H1 (cell line): Measurements from ENCODE around the gene LCLAT1. TPM values are rescaled to one million over a fixed set of nuclear protein-coding genes. Genes with fewer than 3 reads are reported as not detected.

Experiments
- CTCF ChIA-PET: fragments of 300-600 bp; sonication (Branson Sonifier 250); formaldehyde crosslinking; loops from one replicate; lab custom pipeline; 2021; ENCODE audit not compliant: partially characterized antibody; lab: Charles Lee
- POLR2A ChIA-PET: fragments of 300-600 bp; sonication (Branson Sonifier 250); formaldehyde crosslinking; loops from one replicate; lab custom pipeline; 2021; ENCODE audit warnings: inconsistent platforms; ENCODE audit not compliant: partially characterized antibody; lab: Charles Lee
- DNase-seq, 2 experiments: peaks; one replicate each; pipeline versions ENCODE4 v3.0.0 to v3.0.0-alpha.2; 2010 to 2022; ENCODE audit warnings: low spot score in 2 of 2, low read depth in 1 of 2, mixed read lengths in 1 of 2
- FAIRE-seq: peaks from 2 replicates; lab custom pipeline; 2011; peaks lifted over from hg19 to GRCh38; lab: Jason Lieb, UNC
- H2AFZ ChIP-seq: 2 replicates; pipeline ENCODE4 v1.8.1; 2012; ENCODE audit warnings: low read length, inconsistent platforms
- H2AK5ac ChIP-seq: 2 replicates; pipeline ENCODE4 v1.6.1; 2013; ENCODE audit warnings: low read depth, low read length
- H2BK120ac ChIP-seq: replicated peaks from 2 replicates; pipeline ENCODE3; 2013; ENCODE audit warnings: low read depth, low read length, inconsistent platforms
- H2BK12ac ChIP-seq: 2 replicates; pipeline ENCODE4 v1.6.1; 2013; ENCODE audit warnings: low read depth, low read length
- H2BK15ac ChIP-seq: 2 replicates; pipeline ENCODE4 v1.6.1; 2013; ENCODE audit warnings: low read length
- H2BK20ac ChIP-seq: 2 replicates; pipeline ENCODE4 v1.6.1; 2013; ENCODE audit warnings: low read length
- H2BK5ac ChIP-seq: 2 replicates; pipeline ENCODE4 v1.6.1; 2013; ENCODE audit warnings: low read depth, low read length
- H3K14ac ChIP-seq: 2 replicates; pipeline ENCODE4 v1.6.1; 2013; ENCODE audit warnings: inconsistent platforms; ENCODE audit not compliant: insufficient read length
- H3K18ac ChIP-seq: 2 replicates; pipeline ENCODE4 v1.6.1; 2013; ENCODE audit warnings: low read length; ENCODE audit errors: extremely low read depth
- H3K23ac ChIP-seq: 2 replicates; pipeline ENCODE4 v1.6.1; 2013; ENCODE audit warnings: inconsistent platforms; ENCODE audit not compliant: insufficient read length
- H3K23me2 ChIP-seq: 2 replicates; pipeline ENCODE4 v1.6.1; 2013; ENCODE audit warnings: low read depth, low read length
- H3K27ac ChIP-seq: 2 replicates; pipeline ENCODE4 v1.6.1; 2011; ENCODE audit warnings: low read depth, low read length, inconsistent platforms
- H3K27me3 ChIP-seq, 4 experiments: replicated peaks in 1 of 4; 1 replicate in 1 of 4; 2 replicates in 3 of 4; pipeline versions ENCODE4 v1.6.1 to v1.8.1; 2011 to 2013; ENCODE audit warnings: low read length in 3 of 4, mild to moderate bottlenecking in 3 of 4, inconsistent platforms in 2 of 4, mixed read lengths in 2 of 4, moderate library complexity in 1 of 4; ENCODE audit not compliant: control insufficient read depth in 3 of 4, insufficient read depth in 3 of 4; ENCODE audit errors: extremely low read depth in 1 of 4
- H3K36me3 ChIP-seq, 4 experiments: 2 replicates each; pipeline versions ENCODE4 v1.6.1 to v1.8.1; 2011 to 2013; ENCODE audit warnings: mild to moderate bottlenecking in 4 of 4, low read length in 3 of 4, moderate library complexity in 2 of 4, control low read depth in 1 of 4, inconsistent platforms in 1 of 4; ENCODE audit not compliant: insufficient read depth in 4 of 4, control insufficient read depth in 2 of 4
- H3K4ac ChIP-seq: replicated peaks from 2 replicates; pipeline ENCODE3; 2013; ENCODE audit warnings: low read length, low read depth, mixed read lengths, inconsistent platforms; ENCODE audit not compliant: insufficient read length
- H3K4me1 ChIP-seq, 4 experiments: replicated peaks in 1 of 4; 1 replicate in 1 of 4; 2 replicates in 3 of 4; pipeline versions ENCODE4 v1.6.1 to v1.8.1; 2011 to 2013; ENCODE audit warnings: low read length in 3 of 4, inconsistent platforms in 2 of 4, mixed read lengths in 1 of 4; ENCODE audit not compliant: insufficient read depth in 4 of 4, control insufficient read depth in 3 of 4
- H3K4me2 ChIP-seq, 2 experiments: 2 replicates each; pipeline versions ENCODE4 v1.6.1 to v1.8.1; 2011 to 2013; ENCODE audit warnings: low read depth in 2 of 2, low read length in 2 of 2, control low read depth in 1 of 2, inconsistent platforms in 1 of 2, mild to moderate bottlenecking in 1 of 2; ENCODE audit not compliant: insufficient read depth in 1 of 2
- H3K4me3 ChIP-seq, 4 experiments: fragments of 200-600, 300-600 bp in 1 of 4; sonication (generic), shearing (Covaris generic), sonication (Bioruptor Twin) in 1 of 4; 2 replicates each; pipeline versions ENCODE4 v1.5.1 to v1.8.1; 2011 to 2016; ENCODE audit warnings: low read length in 4 of 4, low read depth in 3 of 4, control low read depth in 2 of 4, inconsistent platforms in 2 of 4, mild to moderate bottlenecking in 2 of 4, mixed read lengths in 1 of 4, moderate library complexity in 1 of 4; ENCODE audit not compliant: insufficient read depth in 2 of 4; ENCODE audit errors: extremely low read depth in 1 of 4
- H3K56ac ChIP-seq: replicated peaks from 2 replicates; pipeline ENCODE3; 2013; ENCODE audit warnings: low read depth, mild to moderate bottlenecking, mixed read lengths, low read length, inconsistent platforms; ENCODE audit not compliant: insufficient read length
- H3K79me1 ChIP-seq: 2 replicates; pipeline ENCODE4 v1.6.1; 2013; ENCODE audit warnings: low read depth, low read length, control low read depth
- H3K79me2 ChIP-seq, 2 experiments: 2 replicates each; pipeline versions ENCODE4 v1.6.1 to v1.8.1; 2012 to 2013; ENCODE audit warnings: low read length in 2 of 2, mild to moderate bottlenecking in 2 of 2, inconsistent platforms in 1 of 2; ENCODE audit not compliant: insufficient read depth in 2 of 2, control insufficient read depth in 1 of 2
- H3K9ac ChIP-seq, 4 experiments: replicated peaks in 1 of 4; 1 replicate in 1 of 4; 2 replicates in 3 of 4; pipeline versions ENCODE4 v1.6.1 to v1.8.1; 2011 to 2013; ENCODE audit warnings: low read depth in 3 of 4, low read length in 3 of 4, control low read depth in 2 of 4, mild to moderate bottlenecking in 2 of 4, moderate library complexity in 2 of 4, inconsistent platforms in 1 of 4; ENCODE audit errors: extremely low read depth in 1 of 4
- H3K9me3 ChIP-seq, 2 experiments: 2 replicates each; pipeline versions ENCODE4 v1.6.1 to v1.8.1; 2012 to 2013; ENCODE audit warnings: mild to moderate bottlenecking in 2 of 2, moderate library complexity in 2 of 2, control low read depth in 1 of 2, inconsistent platforms in 1 of 2, low read depth in 1 of 2, low read length in 1 of 2, mixed read lengths in 1 of 2; ENCODE audit not compliant: insufficient read depth in 2 of 2
- H4K20me1 ChIP-seq, 2 experiments: replicated peaks in 1 of 2; 2 replicates each; pipeline versions ENCODE3 to v1.8.1; 2011 to 2013; ENCODE audit warnings: inconsistent platforms in 2 of 2, low read length in 2 of 2, mild to moderate bottlenecking in 1 of 2; ENCODE audit not compliant: insufficient read depth in 2 of 2, control insufficient read depth in 1 of 2
- H4K5ac ChIP-seq: 2 replicates; pipeline ENCODE4 v1.6.1; 2013; ENCODE audit warnings: low read length, low read depth, mixed read lengths, inconsistent platforms; ENCODE audit not compliant: insufficient read length
- H4K8ac ChIP-seq: 2 replicates; pipeline ENCODE4 v1.8.0; 2013; ENCODE audit warnings: mild to moderate bottlenecking, moderate library complexity, low read length, inconsistent platforms; ENCODE audit not compliant: insufficient read depth; ENCODE audit errors: extremely low read depth
- H4K91ac ChIP-seq: replicated peaks from 2 replicates; pipeline ENCODE3; 2013; ENCODE audit warnings: low read length, mixed read lengths, inconsistent platforms; ENCODE audit not compliant: insufficient read length
- BRCA1 ChIP-seq: IDR thresholded peaks from 2 replicates; pipeline ENCODE4 v1.6.1; 2012; ENCODE audit warnings: low read depth, low read length, improper control_type of control experiment
- CEBPB ChIP-seq: IDR thresholded peaks from 2 replicates; pipeline ENCODE4 v1.6.1; 2012; ENCODE audit warnings: low read depth, low read length
- CHD1 ChIP-seq: IDR thresholded peaks from 2 replicates; pipeline ENCODE4 v1.6.1; 2012; ENCODE audit warnings: low read depth, low read length, improper control_type of control experiment
- CREB1 ChIP-seq: IDR thresholded peaks from 2 replicates; pipeline ENCODE4 v1.6.1; 2012; ENCODE audit warnings: inconsistent platforms
- CTBP2 ChIP-seq: IDR thresholded peaks from 2 replicates; pipeline ENCODE4 v1.7.0; 2011; ENCODE audit warnings: borderline replicate concordance, mild to moderate bottlenecking, moderate library complexity, mixed read lengths, low read length; ENCODE audit not compliant: insufficient read depth, insufficient read length
- FOSL1 ChIP-seq: IDR thresholded peaks from 2 replicates; pipeline ENCODE4 v1.6.1; 2011; ENCODE audit warnings: mild to moderate bottlenecking, low read depth, low read length, moderate library complexity; ENCODE audit not compliant: insufficient read depth
- JUND ChIP-seq: IDR thresholded peaks from 2 replicates; pipeline ENCODE4 v1.6.1; 2011; ENCODE audit warnings: mild to moderate bottlenecking, improper control_type of control experiment, low read length
- KDM4A ChIP-seq: IDR thresholded peaks from one replicate; pipeline ENCODE4 v1.7.1; 2012; ENCODE audit warnings: low read depth, mild to moderate bottlenecking, moderate library complexity, low read length, inconsistent platforms; ENCODE audit not compliant: severe bottlenecking
- POLR2A ChIP-seq, 2 experiments: IDR thresholded peaks; 1 replicate in 1 of 2; 2 replicates in 1 of 2; pipeline ENCODE4 v1.6.1; 2011; ENCODE audit warnings: low read depth in 2 of 2, low read length in 2 of 2, mild to moderate bottlenecking in 2 of 2; ENCODE audit errors: control extremely low read depth in 1 of 2
- SAP30 ChIP-seq: fragments of 300-600 bp; sonication (generic); IDR thresholded peaks from 2 replicates; pipeline ENCODE4 v1.7.1; 2012; ENCODE audit warnings: low read length, moderate library complexity, mild to moderate bottlenecking, inconsistent platforms; ENCODE audit not compliant: insufficient read depth, insufficient replicate concordance
- SP4 ChIP-seq: IDR thresholded peaks from 2 replicates; pipeline ENCODE4 v1.6.1; 2012; ENCODE audit warnings: low read length, inconsistent platforms
- TAF1 ChIP-seq: IDR thresholded peaks from 2 replicates; pipeline ENCODE4 v1.6.1; 2011; ENCODE audit warnings: mild to moderate bottlenecking, low read depth, low read length
- TBP ChIP-seq: IDR thresholded peaks from 2 replicates; pipeline ENCODE4 v1.6.1; 2011; ENCODE audit warnings: low read depth, low read length, improper control_type of control experiment
- WGBS, 2 experiments: shearing (Covaris generic) in 1 of 2; methylation state at CpG; one replicate each; pipeline versions ENCODE4 v1.1.6 to v1.1.7; 2013 to 2015; ENCODE audit warnings: low lambda C conversion rate in 2 of 2, mixed read lengths in 2 of 2, inconsistent platforms in 1 of 2, low coverage in 1 of 2, missing lambda C conversion rate in 1 of 2; ENCODE audit not compliant: insufficient replicate concordance in 2 of 2, insufficient coverage in 1 of 2, insufficient read length in 1 of 2; ENCODE audit errors: extremely low coverage in 1 of 2, missing lambda C conversion rate in 1 of 2; 5-methylcytosine and 5-hydroxymethylcytosine counted together
- polyA plus RNA-seq, 7 experiments: library from polyadenylated mRNA; depleted of rRNA in 3 of 7; stranded (reverse) in 5 of 7; unstranded in 2 of 7; fragments of >200 nt in 5 of 7; fragments of 200-250 nt in 2 of 7; gene quantifications; 1 replicate in 5 of 7; 2 replicates in 1 of 7; 4 replicates in 1 of 7; pipeline versions ENCODE4 v1.2.1 to v1.2.3, GENCODE V29; 2011 to 2013; ENCODE audit warnings: missing spikeins in 2 of 7, mixed read lengths in 2 of 7
- total RNA-seq: library from RNA; stranded (reverse); fragmentation: NEBNext Ultra II Directional; extraction: Animal tissue kit (Norgen Biotek cat#: 25700); gene quantifications from 2 replicates; pipeline ENCODE4 v1.2.1, GENCODE V29; 2021
- TF ChIP-seq, protein P1 (sequence below): IDR thresholded peaks from 2 replicates; pipeline ENCODE4 v1.6.1; 2012; ENCODE audit warnings: inconsistent platforms
- TF ChIP-seq, protein P2 (sequence below): IDR thresholded peaks from 2 replicates; pipeline ENCODE4 v1.6.1; 2012; ENCODE audit warnings: inconsistent platforms

LCLAT1 gene
- total and polyA plus RNA-seq, 2 of the 8 experiments (the other 6 are each of a cell fraction or from before 2014, with no cell fraction given) = 7.6 to 22.0 TPM

DNA sequence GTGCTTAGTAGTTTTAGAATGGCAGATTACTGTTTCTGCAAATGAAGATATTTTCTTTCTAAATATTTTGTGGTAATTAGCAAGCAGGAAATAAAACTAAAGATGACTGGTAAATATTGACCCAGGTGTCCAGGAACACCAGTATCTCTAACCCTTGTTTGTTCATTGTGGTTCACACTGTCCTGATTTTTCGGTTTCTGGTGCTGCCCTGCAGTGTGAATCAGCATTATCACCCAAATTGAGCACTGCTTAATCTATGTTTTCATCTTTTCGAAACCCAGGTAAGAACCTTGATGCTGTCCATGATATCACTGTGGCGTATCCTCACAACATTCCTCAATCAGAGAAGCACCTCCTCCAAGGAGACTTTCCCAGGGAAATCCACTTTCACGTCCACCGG, 192.8 kb downstream of the LCLAT1 start:
- Histone ChIP-seq H3K18ac (no peak overlapping the region), H2BK5ac (no peak overlapping the region), H3K4me1 (peaks cover 0 to 3% (median 0%) of the 10 kb centered on the region in 4 experiments; a peak in 2 of 7 replicates), H2AFZ (no peak overlapping the region), H2AK5ac (no peak overlapping the region), H3K4ac (no peak overlapping the region), H2BK20ac (no peak overlapping the region), H4K91ac (no peak overlapping the region), H3K14ac (no peak overlapping the region), H4K5ac (no peak overlapping the region), H3K9ac (no peak overlapping the region), H3K23me2 (no peaks in the 10 kb centered on the region), H3K56ac (no peak overlapping the region), H3K23ac (no peak overlapping the region), H4K8ac (no peak overlapping the region), H3K27me3 (no peaks in the 10 kb centered on the region), H2BK15ac (no peak overlapping the region), H2BK120ac (no peak overlapping the region), H3K79me1 (no peaks in the 10 kb centered on the region), H3K4me3 (no peak overlapping the region), H3K79me2 (no peaks in the 10 kb centered on the region), H3K4me2 (no peak overlapping the region), H3K27ac (no peak overlapping the region), H3K36me3 (peaks cover 0 to 4% (median 0%) of the 10 kb centered on the region in 4 experiments; a peak in 2 of 8 replicates), H4K20me1 (no peaks in the 10 kb centered on the region), H3K9me3 (no peaks in the 10 kb centered on the region), H2BK12ac (no peak overlapping the region)
- FAIRE-seq (no peak), DNase-seq (no peak)
- WGBS, 2 experiments = 90% methylated on average over 5 of the region's 5 CpGs; no CpG with 5 or more reads in 1 of the 2 experiments
- TF ChIP-seq SP4 = no peak
- no peak for TF ChIP-seq CTBP2
- no peak for TF ChIP-seq BRCA1
- TF ChIP-seq TAF1 = no peak
- no peak for TF ChIP-seq CHD1
- no peak for TF ChIP-seq CEBPB
- TF ChIP-seq JUND = no peak
- TF ChIP-seq, protein P1, sequence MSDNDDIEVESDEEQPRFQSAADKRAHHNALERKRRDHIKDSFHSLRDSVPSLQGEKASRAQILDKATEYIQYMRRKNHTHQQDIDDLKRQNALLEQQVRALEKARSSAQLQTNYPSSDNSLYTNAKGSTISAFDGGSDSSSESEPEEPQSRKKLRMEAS = no peak
- TF ChIP-seq SAP30 = no peak
- TF ChIP-seq FOSL1 = no peak
- TF ChIP-seq POLR2A (IDR thresholded peaks at IDR 0.05; ENCODE audit: control extremely low read depth in 1 of 2, low read depth in 2 of 2, low read length in 2 of 2) = no peak
- TF ChIP-seq CREB1 = no peak
- no peak for TF ChIP-seq TBP
- TF ChIP-seq, protein P2, sequence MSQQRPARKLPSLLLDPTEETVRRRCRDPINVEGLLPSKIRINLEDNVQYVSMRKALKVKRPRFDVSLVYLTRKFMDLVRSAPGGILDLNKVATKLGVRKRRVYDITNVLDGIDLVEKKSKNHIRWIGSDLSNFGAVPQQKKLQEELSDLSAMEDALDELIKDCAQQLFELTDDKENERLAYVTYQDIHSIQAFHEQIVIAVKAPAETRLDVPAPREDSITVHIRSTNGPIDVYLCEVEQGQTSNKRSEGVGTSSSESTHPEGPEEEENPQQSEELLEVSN = no peak
- no peak for TF ChIP-seq KDM4A
- CTCF ChIA-PET = interaction anchor here (0.6 to 0.7 kb wide), 2 partner anchors 17 to 289 kb away, joined by 3 read pairs; no protein-coding TSS in a partner anchor
- POLR2A ChIA-PET = no interaction called here
